HG03439 (cell line): ENCODE measurements around the gene TANC2.

Experiments
- ATAC-seq: cut with Tn5 transposase; IDR thresholded peaks from one replicate; pipeline ENCODE4 v1.9.1; 2021; ENCODE audit warnings: mild to moderate bottlenecking, moderate library complexity; ENCODE audit not compliant: unreplicated experiment

TANC2 gene

DNA sequence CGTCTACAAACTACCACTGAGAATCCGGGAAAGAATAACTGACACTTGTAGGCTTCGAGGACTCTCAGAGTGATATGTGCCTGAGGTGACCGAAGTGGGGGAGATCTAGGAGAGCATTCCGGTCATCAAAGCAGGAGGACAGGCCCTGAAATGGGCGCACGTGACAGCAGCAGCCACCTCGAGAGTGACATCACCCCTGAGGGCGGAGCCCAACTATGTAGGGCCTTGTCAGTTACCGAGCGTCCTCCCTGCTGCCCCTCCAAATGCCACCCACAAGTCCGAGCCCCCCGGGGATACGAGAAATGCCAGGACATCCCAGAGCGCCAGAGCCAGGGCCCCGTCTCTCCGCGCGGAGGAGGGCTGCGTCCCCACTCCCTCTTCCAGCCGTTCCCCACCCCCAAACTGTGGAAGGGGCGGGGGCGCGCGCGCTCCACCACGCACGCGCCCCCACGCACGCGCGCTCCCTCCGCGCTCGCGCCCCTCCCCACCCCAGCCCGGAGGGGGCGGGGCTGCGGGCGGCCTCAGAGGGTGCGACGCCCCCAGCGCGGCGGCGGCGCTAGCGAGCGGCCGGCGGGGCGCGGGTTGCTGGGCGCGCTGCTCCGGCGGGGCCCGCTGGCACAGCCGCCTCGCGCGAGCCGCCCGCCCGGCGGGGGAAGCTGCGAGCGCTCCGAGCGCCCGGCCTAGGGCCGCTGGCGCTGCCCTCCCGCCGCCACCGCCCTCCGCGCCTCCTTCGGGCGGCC, at the start of gene TANC2:
TSS of gene TANC2 (plus strand) at position 550 of the 740 bp plus-strand sequence. CDS start 43,325 bp downstream, outside the sequence.
- peak; percentile 50 for ATAC-seq

DNA sequence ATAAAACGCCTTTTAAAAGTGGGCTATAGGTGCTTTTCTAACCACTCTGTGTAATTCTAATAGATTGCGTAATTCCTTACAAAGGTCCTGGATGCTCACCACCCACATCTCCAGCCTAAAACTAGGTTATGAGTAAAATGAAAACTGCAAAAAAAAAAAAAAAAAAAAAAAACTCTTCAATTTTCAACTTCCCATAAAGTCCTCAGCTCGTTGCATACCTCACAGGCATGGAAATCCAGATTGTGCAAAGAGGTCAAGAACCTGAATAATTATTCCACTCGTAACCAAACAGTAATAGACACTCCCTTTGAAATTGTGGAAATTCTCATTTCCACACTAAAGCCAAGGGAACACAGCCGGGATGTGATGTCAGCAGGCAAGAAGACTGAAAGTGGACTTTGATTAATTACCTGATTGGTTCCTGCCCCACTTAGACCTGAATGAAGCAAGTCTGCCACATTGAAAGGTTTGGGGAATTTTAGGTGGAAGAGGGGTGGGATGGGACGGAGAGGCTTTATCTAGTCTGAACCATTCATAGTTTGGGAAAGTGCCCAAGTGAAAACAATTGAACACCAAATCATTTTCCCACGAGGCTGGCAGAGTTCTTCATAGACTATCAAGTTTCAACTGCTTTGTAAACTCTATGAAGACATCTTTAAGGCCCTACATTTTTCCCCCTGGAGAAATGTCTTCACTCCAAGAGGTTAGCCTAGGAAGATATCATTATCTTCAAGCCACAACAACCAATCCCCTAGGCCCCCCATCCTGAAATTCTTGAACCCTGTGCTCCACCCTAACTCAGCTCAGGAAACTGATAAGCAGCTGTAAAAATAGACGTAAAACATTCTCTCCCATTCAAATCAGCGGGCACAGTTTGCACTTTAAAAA, 49.1 kb upstream of the TANC2 start:
- no peak for ATAC-seq

DNA sequence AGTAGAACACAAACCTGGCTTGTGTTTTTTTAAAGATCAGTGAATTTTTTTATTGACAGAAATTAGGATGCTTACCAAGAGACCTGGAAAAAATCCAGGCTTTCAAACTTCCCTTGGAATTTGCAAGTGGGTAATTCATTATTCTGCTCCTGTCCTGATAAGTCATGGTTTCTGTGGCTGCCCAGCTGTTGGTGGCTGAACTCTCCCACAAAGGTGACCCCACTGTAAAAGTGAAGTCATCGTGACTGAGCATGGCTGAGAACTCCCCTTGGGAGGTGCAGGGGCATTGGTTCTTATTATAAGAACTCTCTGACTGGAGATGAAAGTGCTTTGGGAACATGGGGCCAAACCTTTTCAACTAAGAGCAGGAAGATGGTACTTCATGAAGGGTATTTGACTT, 46.6 kb upstream of the TANC2 start:
- ATAC-seq = no peak

DNA sequence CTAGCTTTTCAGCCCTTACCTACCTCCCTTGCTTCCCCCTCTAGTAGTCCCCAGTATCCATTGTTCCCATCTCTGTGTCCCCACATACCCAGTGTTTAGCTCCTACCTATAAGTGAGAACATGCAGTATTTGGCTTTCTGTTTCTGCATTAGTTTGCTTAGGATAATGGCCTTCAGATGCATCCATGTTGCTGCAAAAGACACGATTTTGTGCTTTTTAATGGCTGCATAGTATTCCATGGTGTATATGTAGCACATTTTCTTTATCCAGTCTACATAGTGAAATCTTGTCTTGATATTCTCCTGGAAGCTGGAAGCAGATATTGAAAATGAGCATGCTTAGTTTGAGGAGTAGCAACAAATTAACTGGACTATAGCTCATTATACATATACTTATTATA, 45.7 kb upstream of the TANC2 start:
- no peak for ATAC-seq

DNA sequence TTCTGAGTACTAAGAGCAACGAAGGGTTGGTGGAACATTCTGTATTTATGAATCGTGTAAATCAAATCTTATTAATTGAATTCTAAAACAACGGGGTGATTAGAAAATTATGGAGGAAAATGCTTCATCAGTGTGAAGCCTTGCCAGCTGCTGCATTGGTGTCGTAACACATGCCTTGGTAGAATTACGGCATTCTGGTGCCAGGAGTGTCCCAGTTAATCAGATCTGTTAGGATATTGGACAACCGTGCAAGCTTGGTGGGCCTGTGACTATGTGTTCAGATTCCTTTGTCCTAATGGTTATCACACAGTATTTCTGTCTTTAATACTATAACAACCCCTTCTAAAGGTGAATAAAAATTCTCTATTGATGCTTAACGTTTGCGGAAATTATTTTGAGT, 44.2 kb upstream of the TANC2 start:
- no peak for ATAC-seq

DNA sequence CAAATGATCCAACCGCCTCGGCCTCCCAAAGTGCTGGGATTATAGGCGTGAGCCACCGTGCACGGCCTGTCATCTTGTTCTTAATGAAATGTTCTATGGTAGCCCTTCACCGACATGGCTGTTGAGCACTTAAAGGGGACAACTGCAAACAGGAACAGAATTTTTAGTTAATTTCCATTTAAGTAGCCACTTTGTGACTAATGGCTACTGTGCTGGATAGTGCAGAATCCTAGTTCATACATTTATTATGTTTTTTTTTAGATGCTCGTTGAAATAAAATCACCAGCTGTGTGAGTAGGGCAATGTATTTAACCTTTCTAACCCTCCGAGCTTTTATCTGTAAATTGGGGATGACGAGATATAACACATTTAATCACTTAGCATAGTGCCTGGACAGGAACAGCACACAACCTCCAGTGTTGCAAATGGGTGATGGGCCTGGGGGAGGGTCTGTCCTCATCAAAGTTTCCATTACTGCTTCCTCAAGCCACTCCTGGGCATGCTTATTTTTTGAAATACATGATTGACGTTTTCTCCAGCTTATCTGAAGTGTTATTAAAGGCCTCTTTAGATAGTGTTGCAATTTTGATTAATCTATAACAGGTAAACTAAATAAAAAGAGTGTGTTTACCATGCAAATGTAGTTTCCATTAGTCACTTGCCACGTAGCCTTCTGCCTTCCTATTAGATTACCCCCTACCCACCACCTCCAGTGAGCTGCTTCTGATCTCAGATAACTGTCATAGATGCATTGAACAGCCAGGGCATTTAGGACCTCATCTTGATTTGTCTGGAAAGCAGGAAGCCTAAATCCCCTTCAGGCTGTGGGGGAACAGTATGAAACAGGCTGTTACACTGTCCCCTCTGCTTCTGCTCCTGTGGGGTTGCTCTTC, 42.5 kb upstream of the TANC2 start:
- no peak for ATAC-seq

DNA sequence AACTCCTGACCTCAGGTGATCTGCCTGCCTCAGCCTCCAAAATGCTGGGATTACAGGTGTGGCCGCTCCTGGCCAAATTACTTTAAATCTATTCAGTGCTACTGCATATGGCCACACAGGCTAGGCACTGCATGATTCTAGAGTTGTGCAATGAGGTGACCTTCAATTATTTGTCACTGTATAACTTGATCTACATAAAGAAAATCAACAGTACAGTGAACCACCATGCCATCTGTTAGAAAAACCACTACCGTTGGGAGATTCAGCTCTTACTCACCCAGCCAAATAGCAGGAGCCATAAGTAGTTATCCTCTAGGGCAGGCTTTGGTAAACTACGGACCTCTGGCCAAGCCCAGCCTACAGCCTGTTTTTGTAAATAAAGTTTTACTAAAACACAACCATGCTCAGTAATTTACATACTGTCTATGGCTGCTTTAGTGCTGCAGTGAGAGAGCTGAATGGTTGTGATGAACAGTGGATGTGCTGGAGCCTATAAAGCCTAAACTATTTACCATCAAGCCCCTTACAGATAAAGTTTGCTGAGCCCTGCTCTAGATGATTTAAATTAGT, 40.7 kb upstream of the TANC2 start:
- ATAC-seq = no peak

DNA sequence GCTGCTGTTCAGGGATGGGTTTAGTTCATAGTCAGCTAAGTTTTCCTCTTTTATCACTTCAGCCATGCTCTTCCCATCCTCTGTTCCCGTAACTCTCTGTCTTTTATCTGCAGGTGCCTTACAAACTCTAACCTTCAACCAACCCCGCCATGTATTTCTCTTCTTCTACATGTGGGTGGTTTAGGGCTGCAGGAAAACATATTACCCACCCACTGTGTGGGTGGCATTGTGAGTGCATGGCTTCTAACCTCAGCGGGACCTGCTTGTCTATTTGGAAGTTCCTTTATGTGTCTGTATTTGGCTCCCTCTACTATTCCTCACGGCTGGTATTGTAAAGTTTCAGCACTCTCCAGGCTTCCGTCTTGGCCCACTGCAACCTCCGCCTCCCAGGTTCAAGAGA, 39.0 kb upstream of the TANC2 start:
- ATAC-seq = no peak

DNA sequence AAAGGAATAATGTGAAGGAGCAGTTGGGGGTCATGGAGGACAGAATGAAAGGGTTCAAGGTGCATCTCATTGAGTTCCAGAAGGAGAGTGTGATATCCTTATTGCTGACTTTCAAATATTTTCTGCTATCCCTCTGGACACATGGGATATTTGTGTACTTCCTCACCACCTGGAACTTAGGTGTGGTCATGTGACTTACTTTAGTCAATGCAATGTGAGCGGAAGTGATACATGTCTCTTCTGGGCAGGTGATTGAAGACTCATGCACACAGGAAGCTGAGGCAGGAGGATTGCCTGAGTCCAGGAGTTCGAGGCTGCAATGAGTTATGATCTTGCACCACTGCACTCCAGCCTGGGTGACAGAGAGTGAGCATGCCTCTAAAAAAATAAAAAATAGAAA, 36.7 kb upstream of the TANC2 start:
- ATAC-seq = no peak

DNA sequence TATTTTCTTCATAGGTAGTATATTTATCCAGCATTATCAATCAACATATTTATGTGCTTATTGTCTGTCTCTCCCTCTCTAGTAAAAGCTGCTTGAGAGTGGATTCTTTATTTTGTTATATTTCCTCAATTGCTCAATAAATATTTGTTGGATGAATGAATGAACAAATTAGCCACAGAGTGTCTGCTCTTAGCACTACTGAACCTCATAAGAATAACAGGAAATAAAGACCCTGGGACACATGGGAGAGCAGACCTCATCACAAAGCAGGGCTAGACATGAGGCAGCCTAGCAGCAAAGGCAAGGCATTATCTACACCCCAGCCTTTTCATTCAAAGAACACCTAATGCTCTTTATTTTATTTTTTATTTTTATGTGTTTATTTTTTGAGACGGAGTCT, 34.9 kb upstream of the TANC2 start:
- no peak for ATAC-seq

DNA sequence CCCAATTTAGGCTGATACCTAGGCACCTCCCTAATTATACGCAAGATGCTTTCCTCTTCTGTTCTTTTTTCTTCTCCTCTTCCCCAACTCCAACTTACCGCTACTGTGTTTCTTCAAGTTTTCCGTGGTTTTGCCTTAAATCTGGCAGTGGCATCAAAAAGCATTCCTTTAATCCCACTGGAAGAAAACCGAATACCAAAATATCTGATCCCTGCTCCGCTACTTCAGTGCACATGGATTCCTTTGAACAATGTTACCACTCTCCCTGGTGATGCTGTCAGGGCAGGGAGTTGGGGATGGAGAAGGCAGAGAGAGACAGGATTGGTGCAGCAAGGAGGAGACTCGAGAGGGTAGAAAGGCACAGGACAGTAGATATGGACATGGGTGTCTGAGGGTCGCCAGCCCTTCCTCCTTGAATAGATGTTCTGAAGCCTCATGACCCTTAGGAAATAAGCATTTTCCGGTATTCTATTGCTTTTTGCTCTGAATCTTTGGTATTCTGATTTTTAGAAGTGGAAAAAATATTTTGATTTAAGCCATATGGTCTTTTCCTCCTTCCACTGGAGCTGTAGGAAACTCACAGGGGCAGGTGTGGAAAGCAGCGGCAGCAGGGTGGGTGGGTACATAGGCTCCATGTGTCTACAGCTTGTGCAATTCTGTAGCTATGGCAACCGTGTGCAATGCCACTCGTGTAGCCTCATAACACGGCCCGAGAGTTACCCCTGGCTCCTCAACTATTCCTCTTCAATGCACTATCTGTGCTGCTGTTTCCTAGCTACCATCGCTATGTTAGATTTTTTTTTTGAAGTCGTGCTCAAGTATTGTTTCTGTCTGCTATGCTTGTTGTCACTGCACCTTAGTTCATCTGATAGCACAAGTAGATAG, 32.3 kb upstream of the TANC2 start:
- ATAC-seq = no peak

DNA sequence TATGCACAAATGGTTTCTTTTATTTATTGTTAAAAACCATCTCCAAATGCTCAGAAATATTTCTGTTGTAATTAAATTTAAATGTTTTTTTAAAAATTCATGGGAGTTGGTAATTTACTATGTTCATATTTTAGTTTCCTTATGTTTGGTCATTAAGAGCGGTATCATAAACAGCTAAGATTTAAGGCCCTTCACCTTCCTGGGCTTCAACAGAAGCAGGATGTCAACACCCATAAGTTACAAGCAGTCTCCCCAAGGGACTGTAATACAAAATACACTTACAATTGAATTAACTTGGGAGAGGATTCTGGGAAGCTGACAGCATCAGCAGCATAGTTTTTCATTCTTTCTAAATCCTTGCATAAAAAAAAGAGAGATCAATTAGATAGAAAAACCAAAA, 30.9 kb upstream of the TANC2 start:
- no peak for ATAC-seq

DNA sequence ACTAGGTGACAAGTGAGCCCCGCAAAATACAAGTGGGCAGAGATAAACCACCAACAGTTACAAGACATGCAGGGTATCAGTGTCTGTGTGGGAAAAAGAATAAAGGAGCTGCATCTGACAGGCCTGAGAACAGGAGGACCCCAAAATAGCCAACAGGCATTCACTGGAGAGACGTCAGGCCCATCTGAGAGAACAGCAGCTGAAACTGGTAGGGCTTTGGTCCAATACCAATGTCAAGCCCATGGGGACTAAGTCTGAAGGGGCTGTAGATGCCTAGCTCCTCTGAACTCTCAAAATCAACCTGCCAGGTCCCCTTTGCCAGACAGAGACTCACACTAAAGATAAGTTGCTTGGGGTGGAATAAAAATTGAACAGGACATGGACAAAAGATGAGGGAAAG, 30.5 kb upstream of the TANC2 start:
- ATAC-seq = no peak

DNA sequence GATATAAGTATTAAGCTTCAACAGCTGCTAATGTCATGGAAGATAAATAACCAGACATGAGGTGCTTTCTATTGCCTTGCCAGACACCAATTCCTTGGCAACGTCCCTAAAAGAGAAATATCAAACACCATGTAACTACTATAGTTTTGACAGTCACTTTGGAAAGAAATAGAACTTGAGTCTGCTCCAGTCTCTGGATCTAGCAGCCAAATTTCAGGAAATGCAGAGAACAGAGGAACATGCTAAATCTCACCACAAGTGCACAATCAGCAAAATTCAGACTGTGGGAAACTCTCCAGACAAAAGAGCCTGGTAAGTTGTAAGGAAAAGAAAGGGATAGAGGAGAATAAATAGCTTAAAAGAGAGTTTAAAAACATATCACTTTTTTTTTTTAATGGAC, 28.4 kb upstream of the TANC2 start:
- no peak for ATAC-seq

DNA sequence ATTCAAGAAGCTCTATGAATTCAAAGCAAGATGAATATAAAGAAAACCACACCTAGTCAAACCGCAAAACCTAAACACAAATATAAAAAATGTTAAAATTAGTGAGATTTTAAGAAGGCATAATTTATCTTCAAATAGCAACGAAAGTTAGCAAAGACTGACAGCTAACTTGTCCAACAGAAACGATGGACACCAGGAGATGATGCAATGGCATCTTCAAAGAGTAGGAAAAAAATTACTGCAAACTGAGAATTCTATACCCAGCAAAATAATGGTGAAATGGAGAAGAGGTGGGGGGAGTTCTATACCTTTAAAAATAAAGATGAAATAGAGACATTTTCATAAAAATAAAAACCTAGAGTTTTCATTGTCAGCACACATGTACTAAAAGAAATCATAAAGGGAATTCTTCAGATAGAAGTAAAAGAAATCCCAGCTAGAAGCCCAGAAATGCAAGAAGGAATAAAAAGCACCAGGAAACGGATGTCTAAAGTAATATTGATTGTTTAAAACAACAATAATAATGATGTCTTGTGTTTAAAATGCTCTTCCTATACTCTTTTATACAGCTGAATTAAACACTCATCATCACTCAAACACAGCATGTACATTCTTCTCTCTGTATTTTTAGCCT, 24.6 kb upstream of the TANC2 start:
- ATAC-seq = no peak

DNA sequence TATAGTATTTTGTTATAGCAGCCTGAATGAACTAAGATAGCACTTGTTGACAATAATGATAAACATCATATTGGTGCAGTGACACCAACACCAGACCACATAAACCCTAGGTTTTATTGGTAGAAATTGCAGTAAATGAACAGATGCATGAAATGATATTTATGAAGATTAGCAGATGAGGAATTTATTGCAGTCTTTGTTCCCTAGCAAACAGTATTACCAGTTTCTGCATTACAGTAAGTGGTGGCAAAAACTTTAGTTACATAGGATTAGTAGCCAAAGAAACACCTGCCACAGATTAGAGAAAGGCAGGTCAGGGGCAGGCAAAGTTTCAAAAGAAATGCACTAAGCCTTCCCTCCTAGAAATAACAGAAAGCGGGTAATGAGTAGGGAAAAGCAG, 17.7 kb upstream of the TANC2 start:
- no peak for ATAC-seq

DNA sequence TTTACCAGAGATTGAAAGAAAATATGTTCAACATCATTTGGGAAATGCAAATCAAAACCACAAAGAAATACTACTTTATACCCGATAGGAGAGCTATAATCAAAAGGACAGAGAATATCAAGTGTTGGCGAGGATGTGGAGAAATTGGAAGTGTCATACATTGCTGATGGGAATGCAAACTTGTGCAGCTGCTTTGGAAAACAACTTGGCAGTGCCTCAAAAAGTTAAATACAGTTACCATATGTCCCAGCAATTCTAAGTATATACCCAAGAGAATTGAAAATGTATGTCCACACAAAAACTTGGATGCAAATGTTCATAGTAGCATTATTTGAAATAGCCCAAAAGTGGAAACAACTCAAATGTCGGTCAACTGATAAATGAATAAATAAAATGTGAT, 17.0 kb upstream of the TANC2 start:
- ATAC-seq = no peak

DNA sequence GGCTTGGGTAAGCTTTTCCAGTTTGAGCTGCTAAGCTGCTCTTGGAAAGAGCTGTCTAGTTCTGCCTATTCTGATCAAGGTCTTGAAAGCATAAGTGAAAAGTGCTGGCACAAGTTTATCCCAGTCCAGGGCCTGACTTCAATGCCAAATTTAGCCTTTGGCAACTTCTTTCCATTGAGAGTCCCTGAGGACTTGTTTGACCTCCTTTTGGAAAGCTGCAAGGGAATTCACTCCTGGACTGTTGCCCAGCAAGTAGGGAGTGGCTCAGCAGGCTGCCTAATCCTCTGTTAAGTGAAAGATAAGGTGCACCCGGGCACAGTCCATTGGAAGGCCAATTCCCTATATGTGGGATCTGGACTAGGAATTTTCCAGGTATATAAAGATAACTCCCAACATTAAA, 16.0 kb upstream of the TANC2 start:
- no peak for ATAC-seq

DNA sequence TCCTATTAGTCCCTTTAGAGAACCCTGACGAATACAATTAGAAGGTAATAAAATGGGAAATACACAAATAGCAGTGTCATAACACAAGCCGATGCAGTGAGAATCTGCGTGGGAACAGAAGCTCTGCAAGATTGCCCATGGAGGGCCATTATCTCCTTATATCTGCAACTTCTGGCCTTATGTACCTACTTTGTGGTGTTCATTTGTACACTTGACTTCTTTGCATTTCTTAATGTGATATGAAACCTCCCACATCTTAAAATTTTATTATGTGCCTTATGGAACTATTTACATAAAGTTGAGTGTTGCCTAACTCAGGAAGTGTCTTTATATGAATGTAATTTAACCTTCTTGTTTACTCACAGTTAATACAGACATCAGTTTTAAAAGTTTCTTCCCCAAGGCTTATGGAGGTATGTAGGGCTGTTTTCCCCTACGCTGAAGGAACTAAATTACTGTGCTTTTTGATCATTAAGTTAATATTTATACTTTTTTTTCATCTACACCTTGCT, 10.1 kb upstream of the TANC2 start:
- ATAC-seq = no peak
